Muscle layer of colon (tissue), 2 donors: Measurements from ENCODE around the gene ATPAF1.

Experiments
- H3K27ac ChIP-seq: one replicate; pipeline ENCODE4 v1.7.0; 2013; ENCODE audit warnings: low read depth, mild to moderate bottlenecking, low read length, moderate library complexity
- H3K27me3 ChIP-seq, 2 donors: one replicate each; pipeline ENCODE4 v1.7.0; 2013; ENCODE audit warnings: low read length in 2 of 2, mild to moderate bottlenecking in 2 of 2; ENCODE audit not compliant: insufficient read depth in 2 of 2, control insufficient read depth in 1 of 2
- H3K36me3 ChIP-seq: one replicate; pipeline ENCODE4 v1.7.0; 2013; ENCODE audit warnings: mild to moderate bottlenecking, low read length; ENCODE audit not compliant: insufficient read depth
- H3K4me1 ChIP-seq: one replicate; pipeline ENCODE4 v1.7.0; 2013; ENCODE audit warnings: mild to moderate bottlenecking, low read length; ENCODE audit not compliant: insufficient read depth
- H3K4me3 ChIP-seq, 2 donors: one replicate each; pipeline ENCODE4 v1.7.0; 2013; ENCODE audit warnings: low read length in 2 of 2, low read depth in 1 of 2, mild to moderate bottlenecking in 1 of 2, moderate library complexity in 1 of 2
- H3K9ac ChIP-seq: one replicate; pipeline ENCODE4 v1.7.0; 2013; ENCODE audit warnings: low read length
- H3K9me3 ChIP-seq: one replicate; pipeline ENCODE4 v1.7.0; 2013; ENCODE audit warnings: mild to moderate bottlenecking, low read length
- donor health status: abdominal sarcoma.
- donor health status: Adenocarcinoma of cecum.

ATPAF1 gene

GRCh38 chr1:46619656-46620258, 48.4 kb downstream of the ATPAF1 start:
- no peaks in the 10 kb centered on the region for H3K27me3 ChIP-seq
- no peaks in the 10 kb centered on the region for H3K36me3 ChIP-seq
- no peaks in the 10 kb centered on the region for H3K9me3 ChIP-seq
- H3K27ac ChIP-seq, result no peak overlapping the region
- no peak overlapping the region for H3K4me3 ChIP-seq
- no peak overlapping the region for H3K9ac ChIP-seq
- H3K4me1 ChIP-seq, result peaks cover 21% of the 10 kb centered on the region

GRCh38 chr1:46618754-46619415, 49.3 kb downstream of the ATPAF1 start:
- Histone ChIP-seq H3K36me3 (no peaks in the 10 kb centered on the region), H3K4me1 (peaks cover 30% of the 10 kb centered on the region), H3K9me3 (no peaks in the 10 kb centered on the region), H3K27me3 (no peaks in the 10 kb centered on the region), H3K27ac (no peak overlapping the region), H3K9ac (no peak overlapping the region), H3K4me3 (no peak overlapping the region)

- H3K36me3 ChIP-seq, result no peaks in the 10 kb centered on the region
- no peak overlapping the region for H3K9ac ChIP-seq
- peaks cover 40% of the 10 kb centered on the region for H3K4me1 ChIP-seq
- no peaks in the 10 kb centered on the region for H3K27me3 ChIP-seq
- H3K27ac ChIP-seq, result peak overlapping the region; percentile 1
- H3K4me3 ChIP-seq, result no peak overlapping the region
- no peaks in the 10 kb centered on the region for H3K9me3 ChIP-seq
Measured at GRCh38 chr1:46617833-46618232, 50.3 kb downstream of the ATPAF1 start.

GRCh38 chr1:46617108-46617800, 50.9 kb downstream of the ATPAF1 start:
- peak overlapping the region; percentile 95 for H3K27ac ChIP-seq
- peak overlapping the region; percentile 96 for H3K9ac ChIP-seq
- H3K27me3 ChIP-seq, result no peaks in the 10 kb centered on the region

GRCh38 chr1:46616277-46617107, 51.7 kb downstream of the ATPAF1 start, which contains the start of gene MOB3C:
Gene MOB3C, minus strand, starts transcription at chr1:46616811. Its CDS starts 3,490 bp downstream, at chr1:46613321.
- H3K27me3 ChIP-seq, result no peaks in the 10 kb centered on the region
- peak within 1 kb of the TSS; percentile 95 for H3K27ac ChIP-seq
- H3K9me3 ChIP-seq, result no peaks in the 10 kb centered on the region
- peak within 1 kb of the TSS; percentile 96 for H3K9ac ChIP-seq
- no peaks in the 10 kb centered on the region for H3K36me3 ChIP-seq
- peaks cover 51% of the 10 kb centered on the region for H3K4me1 ChIP-seq
- peak within 1 kb of the TSS; percentile 86 to 93 for H3K4me3 ChIP-seq

More at GRCh38 chr1:46617108-46617800, 50.9 kb downstream of the ATPAF1 start:
- Histone ChIP-seq H3K36me3 (no peaks in the 10 kb centered on the region), H3K9me3 (no peaks in the 10 kb centered on the region), H3K4me3 (peak overlapping the region; percentile 86 to 93), H3K4me1 (peaks cover 43% of the 10 kb centered on the region)

GRCh38 chr1:46615735-46616134, 52.4 kb downstream of the ATPAF1 start:
- peaks cover 6% of the 10 kb centered on the region for H3K36me3 ChIP-seq
- H3K27me3 ChIP-seq, result no peaks in the 10 kb centered on the region
- peaks cover 59% of the 10 kb centered on the region for H3K4me1 ChIP-seq
- peak overlapping the region; percentile 86 to 93 for H3K4me3 ChIP-seq
- H3K9me3 ChIP-seq, result no peaks in the 10 kb centered on the region
- H3K9ac ChIP-seq, result peak overlapping the region; percentile 96
- H3K27ac ChIP-seq, result peak overlapping the region; percentile 95

GRCh38 chr1:46615088-46615487, 53.1 kb downstream of the ATPAF1 start:
- H3K9ac ChIP-seq, result no peak overlapping the region
- H3K9me3 ChIP-seq, result no peaks in the 10 kb centered on the region
- peak overlapping the region; percentile 86 to 93 for H3K4me3 ChIP-seq
- no peaks in the 10 kb centered on the region for H3K27me3 ChIP-seq
- peak overlapping the region; percentile 95 for H3K27ac ChIP-seq
- peaks cover 59% of the 10 kb centered on the region for H3K4me1 ChIP-seq
- peaks cover 9% of the 10 kb centered on the region for H3K36me3 ChIP-seq

- H3K9me3 ChIP-seq, result no peaks in the 10 kb centered on the region
- H3K4me3 ChIP-seq, result peak overlapping the region in 1 of 2 donors; percentile 55
- peak overlapping the region; percentile 41 for H3K9ac ChIP-seq
- H3K4me1 ChIP-seq, result peaks cover 59% of the 10 kb centered on the region
- H3K27me3 ChIP-seq, result no peaks in the 10 kb centered on the region
- H3K36me3 ChIP-seq, result peaks cover 14% of the 10 kb centered on the region
- H3K27ac ChIP-seq, result peak overlapping the region; percentile 82
Measured at GRCh38 chr1:46614604-46614984, 53.6 kb downstream of the ATPAF1 start.

- Histone ChIP-seq H3K9ac (peak overlapping the region; percentile 41), H3K27ac (peak overlapping the region; percentile 82), H3K4me1 (peaks cover 59% of the 10 kb centered on the region), H3K36me3 (peaks cover 19% of the 10 kb centered on the region), H3K27me3 (no peaks in the 10 kb centered on the region), H3K9me3 (no peaks in the 10 kb centered on the region), H3K4me3 (peak overlapping the region in 1 of 2 donors; percentile 55)
Measured at GRCh38 chr1:46613661-46614603, 54.2 kb downstream of the ATPAF1 start.

GRCh38 chr1:46612937-46613660, 55.1 kb downstream of the ATPAF1 start:
- no peaks in the 10 kb centered on the region for H3K9me3 ChIP-seq
- peaks cover 59% of the 10 kb centered on the region for H3K4me1 ChIP-seq
- peak overlapping the region in 1 of 2 donors; percentile 55 for H3K4me3 ChIP-seq
- peak overlapping the region; percentile 82 for H3K27ac ChIP-seq
- H3K36me3 ChIP-seq, result peaks cover 28% of the 10 kb centered on the region
- peak overlapping the region; percentile 41 for H3K9ac ChIP-seq
- H3K27me3 ChIP-seq, result no peaks in the 10 kb centered on the region
